ENCODE measurements around the gene SUPT3H.

GRCh38 chr6:45423824-45424450 lies 46.2 kb upstream of the SUPT3H start:
- TF ChIP-seq CTCF (IDR thresholded peaks at IDR 0.05), result no peak
- TF ChIP-seq EP300 (IDR thresholded peaks at IDR 0.05; ENCODE audit: low read depth), result no peak
- TF ChIP-seq POLR2A (IDR thresholded peaks at IDR 0.05), result no peak

Measured in transverse colon (tissue), 3 donors.